Left lung (tissue), 10 donors: ENCODE data around the gene NR1D2. TPM values are rescaled to one million over a fixed set of nuclear protein-coding genes. Genes with fewer than 3 reads are reported as not detected.
"Not testable (repeated sequence)": the region's sequence is repeated elsewhere in the genome, so short reads cannot be mapped to it uniquely, and the experiment has no call there.

ENCODE experiments used
- ATAC-seq: fragments of 200-7000 bp; cut with Tn5 transposase; one replicate; pipeline ENCODE4 v1.9.1; 2020; ENCODE audit warnings: moderate library complexity
- DNase-seq, 4 donors: peaks; one replicate each; pipeline ENCODE4 v3.0.0-alpha.2; 2013 to 2020
- H3K27ac ChIP-seq, 2 donors: fragments of 200-600 bp; sonication (generic) in 1 of 2; one replicate each; pipeline versions ENCODE4 v1.5.0 to v1.8.0; 2020 to 2021
- H3K27me3 ChIP-seq, 2 donors: fragments of 200-600 bp; sonication (generic) in 1 of 2; one replicate each; pipeline versions ENCODE4 v1.5.0 to v1.8.0; 2020 to 2021
- H3K36me3 ChIP-seq, 2 donors: fragments of 200-600 bp; sonication (generic) in 1 of 2; one replicate each; pipeline versions ENCODE4 v1.5.0 to v1.8.0; 2020 to 2021
- H3K4me1 ChIP-seq, 2 donors: fragments of 200-600 bp; one replicate each; pipeline ENCODE4 v1.8.0; 2021
- H3K4me3 ChIP-seq, 2 donors: fragments of 200-600 bp; sonication (generic) in 1 of 2; one replicate each; pipeline versions ENCODE4 v1.5.0 to v1.8.0; 2020 to 2021; ENCODE audit warnings: mild to moderate bottlenecking in 1 of 2
- H3K9me3 ChIP-seq, 2 donors: fragments of 200-600 bp; sonication (generic) in 1 of 2; one replicate each; pipeline versions ENCODE4 v1.5.0 to v1.8.0; 2020 to 2021
- intact Hi-C, 2 donors: fragments of 100-400 bp; cut with DNase I; formaldehyde crosslinking; loops; one replicate each; pipeline versions ENCODE4 v1.11.2 to v1.14.2; 2022
- polyA plus RNA-seq, 6 donors: library from polyadenylated mRNA; unstranded; fragments of 120-200 nt; gene quantifications; one replicate each; pipeline ENCODE4 v1.2.1, GENCODE V29; 2013; ENCODE audit not compliant: insufficient read length in 6 of 6
- total RNA-seq, 2 donors: library from RNA; stranded (reverse); fragmentation: NEBNext Ultra II Directional; extraction: Animal tissue kit (Norgen Biotek cat#: 25700); gene quantifications; one replicate each; pipeline ENCODE4 v1.2.1, GENCODE V29; 2021
- TF ChIP-seq, protein P1 (sequence below), 2 donors: fragments of 200-600 bp; sonication (generic) in 1 of 2; IDR thresholded peaks; one replicate each; pipeline versions ENCODE4 v1.5.0 to v1.8.0; 2021; ENCODE audit warnings: antibody characterized with exemption in 2 of 2
- donor health status: DM: no; HTN: yes; CAD: no.
- donor health status: DM: no; HTN: no; CAD: no.

The NR1D2 gene
- total and polyA plus RNA-seq, 8 donors, result 18.8 to 45.0 (median 39.2) TPM

DNA sequence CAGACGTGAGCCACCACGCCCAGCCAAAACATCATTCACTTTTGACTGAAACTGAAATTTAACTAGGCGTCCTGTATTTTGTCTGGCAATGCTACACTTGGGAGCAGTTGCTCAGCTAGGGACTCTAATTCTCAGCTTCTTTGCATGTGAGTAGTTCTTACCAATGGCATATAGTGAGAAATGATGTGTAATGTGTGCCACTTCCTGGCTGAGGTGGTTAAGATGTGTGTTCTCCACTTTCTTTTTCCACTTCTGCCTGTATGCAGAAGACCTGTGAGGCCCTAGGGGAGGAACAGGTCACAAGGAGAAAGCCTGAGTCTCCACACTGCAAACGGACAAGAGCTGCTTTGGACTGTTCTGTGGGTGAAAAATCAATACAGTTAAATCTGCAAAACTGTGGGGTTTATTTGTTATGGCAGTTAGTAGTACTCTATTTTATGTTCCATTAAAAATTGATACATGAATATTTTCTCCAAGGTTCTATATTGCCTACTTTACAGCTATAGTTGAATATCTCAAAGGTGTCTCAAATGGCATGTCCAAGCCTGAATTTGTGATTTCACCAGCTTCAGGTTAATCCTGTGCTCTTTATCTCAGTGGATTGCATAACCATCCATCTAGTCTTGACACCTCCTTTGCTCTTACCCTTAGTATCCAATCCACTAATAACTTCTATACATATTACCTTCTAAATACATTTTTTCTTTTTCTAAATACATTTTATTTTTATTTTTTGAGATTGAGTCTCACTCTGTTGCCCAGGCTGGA, 59.3 kb downstream of the NR1D2 start:
- Histone ChIP-seq H3K27ac (no peak overlapping the region), H3K4me3 (no peak overlapping the region), H3K27me3 (no peaks in the 10 kb centered on the region), H3K9me3 (no peaks in the 10 kb centered on the region), H3K4me1 (peaks cover 0 to under 1% of the 10 kb centered on the region in 2 donors), H3K36me3 (no peaks in the 10 kb centered on the region)
- TF ChIP-seq, protein P1, sequence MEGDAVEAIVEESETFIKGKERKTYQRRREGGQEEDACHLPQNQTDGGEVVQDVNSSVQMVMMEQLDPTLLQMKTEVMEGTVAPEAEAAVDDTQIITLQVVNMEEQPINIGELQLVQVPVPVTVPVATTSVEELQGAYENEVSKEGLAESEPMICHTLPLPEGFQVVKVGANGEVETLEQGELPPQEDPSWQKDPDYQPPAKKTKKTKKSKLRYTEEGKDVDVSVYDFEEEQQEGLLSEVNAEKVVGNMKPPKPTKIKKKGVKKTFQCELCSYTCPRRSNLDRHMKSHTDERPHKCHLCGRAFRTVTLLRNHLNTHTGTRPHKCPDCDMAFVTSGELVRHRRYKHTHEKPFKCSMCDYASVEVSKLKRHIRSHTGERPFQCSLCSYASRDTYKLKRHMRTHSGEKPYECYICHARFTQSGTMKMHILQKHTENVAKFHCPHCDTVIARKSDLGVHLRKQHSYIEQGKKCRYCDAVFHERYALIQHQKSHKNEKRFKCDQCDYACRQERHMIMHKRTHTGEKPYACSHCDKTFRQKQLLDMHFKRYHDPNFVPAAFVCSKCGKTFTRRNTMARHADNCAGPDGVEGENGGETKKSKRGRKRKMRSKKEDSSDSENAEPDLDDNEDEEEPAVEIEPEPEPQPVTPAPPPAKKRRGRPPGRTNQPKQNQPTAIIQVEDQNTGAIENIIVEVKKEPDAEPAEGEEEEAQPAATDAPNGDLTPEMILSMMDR (IDR thresholded peaks at IDR 0.05), result no peak
- DNase-seq (no peak), ATAC-seq (no peak)
- intact Hi-C loops, result no loop called here

DNA sequence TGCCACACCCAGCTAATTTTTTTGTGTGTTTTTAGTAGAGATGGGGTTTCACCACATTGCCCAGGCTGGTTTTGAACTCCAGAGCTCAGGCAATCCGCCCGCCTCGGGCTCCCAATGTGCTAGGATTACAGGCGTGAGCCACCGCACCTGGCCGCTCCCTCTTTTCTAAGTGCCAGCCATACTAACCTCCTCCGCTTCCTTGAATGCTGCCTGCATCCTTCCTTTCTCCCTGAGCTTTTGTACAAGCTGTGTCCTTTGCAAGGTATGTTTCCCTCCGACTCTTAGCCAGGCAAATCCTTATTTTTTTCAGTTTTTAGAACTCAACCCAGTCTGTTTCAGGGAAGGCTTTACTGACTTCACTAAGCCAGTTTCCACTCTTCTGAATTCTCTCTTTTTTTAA, 60.6 kb downstream of the NR1D2 start:
- Histone ChIP-seq H3K4me1 (no peaks in the 10 kb centered on the region), H3K9me3 (no peaks in the 10 kb centered on the region), H3K36me3 (no peaks in the 10 kb centered on the region), H3K27ac (no peak overlapping the region), H3K4me3 (no peak overlapping the region), H3K27me3 (no peaks in the 10 kb centered on the region)
- intact Hi-C loops, result no loop called here
- DNase-seq (no peak), ATAC-seq (no peak)
- TF ChIP-seq, protein P1 (IDR thresholded peaks at IDR 0.05), result no peak

DNA sequence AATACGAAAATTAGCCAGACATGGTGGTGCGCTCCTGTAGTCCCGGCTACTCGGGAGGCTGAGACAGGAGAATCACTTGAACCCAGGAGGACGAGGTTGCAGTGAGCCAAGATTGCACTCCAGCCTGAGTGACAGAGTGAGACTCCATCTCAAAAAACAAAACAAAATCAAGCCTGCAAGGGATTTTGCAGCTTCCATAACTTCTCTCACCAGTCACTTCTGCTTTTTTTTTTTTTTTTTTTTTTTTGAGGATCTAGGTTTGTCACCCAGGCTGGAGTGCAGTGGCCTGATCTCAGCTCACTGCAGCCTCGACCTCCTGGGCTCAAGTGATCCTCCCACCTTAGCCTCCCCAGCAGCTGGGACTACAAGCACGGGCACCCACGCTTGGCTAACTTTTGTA, 65.7 kb downstream of the NR1D2 start:
- ATAC-seq, intact Hi-C loops, H3K4me3 ChIP-seq, H3K36me3 ChIP-seq, DNase-seq, H3K27me3 ChIP-seq, H3K9me3 ChIP-seq, H3K4me1 ChIP-seq, H3K27ac ChIP-seq: not testable (repeated sequence)

DNA sequence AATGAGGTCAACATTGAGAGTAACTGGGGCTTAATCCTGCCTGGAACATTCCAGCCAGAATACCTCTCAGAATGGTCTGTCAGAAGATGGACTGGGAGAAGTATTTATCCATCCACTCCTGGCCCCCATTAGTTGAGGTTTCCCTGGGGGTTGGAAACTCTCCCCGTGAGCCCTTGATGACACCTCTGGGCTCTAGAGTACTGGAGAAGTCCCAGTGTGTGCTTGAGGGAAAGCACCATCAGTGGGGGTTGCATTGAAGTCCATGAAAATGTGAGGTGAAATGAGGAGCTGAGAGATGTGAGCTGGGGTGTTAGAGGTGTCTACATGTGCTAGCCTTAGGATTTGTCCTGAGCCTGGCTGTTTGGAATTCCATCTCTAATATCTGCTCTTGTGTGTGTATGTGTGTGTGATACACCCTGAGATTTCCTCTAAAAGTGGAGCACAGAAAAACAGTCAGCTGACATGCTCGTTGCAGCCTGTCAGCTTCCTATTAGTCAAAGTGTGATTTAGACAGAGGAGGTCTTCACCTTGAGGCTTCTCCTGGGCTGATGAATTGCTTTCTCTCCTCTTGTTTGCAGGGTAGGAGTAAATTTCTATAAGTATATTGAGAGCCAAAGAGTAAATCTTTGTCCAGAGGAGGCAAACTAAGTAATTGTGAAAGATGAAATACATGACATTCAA, 67.6 kb downstream of the NR1D2 start:
- intact Hi-C loops, result no loop called here
- no peak overlapping the region for H3K4me3 ChIP-seq
- no peak overlapping the region for H3K27ac ChIP-seq
- TF ChIP-seq, protein P1 (IDR thresholded peaks at IDR 0.05), result no peak
- no peaks in the 10 kb centered on the region for H3K36me3 ChIP-seq
- DNase-seq (no peak), ATAC-seq (no peak)
- H3K4me1 ChIP-seq, result no peaks in the 10 kb centered on the region
- no peaks in the 10 kb centered on the region for H3K27me3 ChIP-seq
- H3K9me3 ChIP-seq, result no peaks in the 10 kb centered on the region

DNA sequence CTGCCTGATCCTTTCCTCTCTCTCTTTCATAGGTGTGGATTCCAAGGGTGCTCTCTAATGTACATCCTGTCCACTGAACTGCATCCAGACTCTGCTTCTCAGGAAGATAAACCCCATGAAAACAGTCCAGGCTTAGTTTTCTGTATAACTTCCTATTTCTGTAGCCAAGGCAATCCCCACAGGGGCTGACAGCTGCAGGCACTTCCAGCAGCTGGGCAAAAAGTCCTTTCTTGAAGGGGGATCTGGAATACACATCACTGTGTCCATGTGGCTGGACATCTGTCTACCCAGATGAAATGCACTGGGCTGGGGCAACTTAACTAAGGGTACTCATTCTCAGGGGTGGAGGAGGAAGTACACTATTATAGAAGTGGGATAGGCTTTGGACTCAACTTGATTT, 72.2 kb downstream of the NR1D2 start:
- H3K4me3 ChIP-seq, result no peak overlapping the region
- no peaks in the 10 kb centered on the region for H3K36me3 ChIP-seq
- no peaks in the 10 kb centered on the region for H3K4me1 ChIP-seq
- H3K27ac ChIP-seq, result no peak overlapping the region
- H3K27me3 ChIP-seq, result no peaks in the 10 kb centered on the region
- intact Hi-C loops, result no loop called here
- no peaks in the 10 kb centered on the region for H3K9me3 ChIP-seq
- TF ChIP-seq, protein P1 (IDR thresholded peaks at IDR 0.05), result no peak
- ATAC-seq, result no peak
- DNase-seq, result no peak
